Measurements from ENCODE around the gene PPP1R1B.

Gene PPP1R1B

DNA sequence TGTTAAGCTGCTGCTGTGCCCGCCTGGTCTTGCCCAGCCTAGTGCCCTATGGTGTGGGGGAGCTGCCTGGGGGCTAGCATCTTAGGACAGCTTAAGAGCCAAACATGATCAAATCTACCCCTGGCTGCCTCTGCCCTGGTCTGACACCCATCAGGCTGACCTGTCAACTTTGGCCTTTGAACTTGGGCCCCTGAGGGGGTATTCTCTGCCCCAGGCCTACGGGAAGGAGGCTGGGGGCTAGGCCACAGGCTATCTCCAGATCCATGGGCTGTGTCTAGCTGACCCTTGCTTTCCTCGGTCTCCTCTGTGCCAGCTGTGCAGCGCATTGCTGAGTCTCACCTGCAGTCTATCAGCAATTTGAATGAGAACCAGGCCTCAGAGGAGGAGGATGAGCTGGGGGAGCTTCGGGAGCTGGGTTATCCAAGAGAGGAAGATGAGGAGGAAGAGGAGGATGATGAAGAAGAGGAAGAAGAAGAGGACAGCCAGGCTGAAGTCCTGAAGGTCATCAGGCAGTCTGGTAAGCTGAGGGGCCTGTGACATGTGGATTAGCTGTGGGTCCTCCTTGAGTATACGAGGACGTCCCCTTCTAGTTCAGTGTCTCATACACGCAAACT lies 6.9 kb downstream of the PPP1R1B start:
- no peak for DNase-seq (ENCODE audit: low read depth in 2 of 2)

DNA sequence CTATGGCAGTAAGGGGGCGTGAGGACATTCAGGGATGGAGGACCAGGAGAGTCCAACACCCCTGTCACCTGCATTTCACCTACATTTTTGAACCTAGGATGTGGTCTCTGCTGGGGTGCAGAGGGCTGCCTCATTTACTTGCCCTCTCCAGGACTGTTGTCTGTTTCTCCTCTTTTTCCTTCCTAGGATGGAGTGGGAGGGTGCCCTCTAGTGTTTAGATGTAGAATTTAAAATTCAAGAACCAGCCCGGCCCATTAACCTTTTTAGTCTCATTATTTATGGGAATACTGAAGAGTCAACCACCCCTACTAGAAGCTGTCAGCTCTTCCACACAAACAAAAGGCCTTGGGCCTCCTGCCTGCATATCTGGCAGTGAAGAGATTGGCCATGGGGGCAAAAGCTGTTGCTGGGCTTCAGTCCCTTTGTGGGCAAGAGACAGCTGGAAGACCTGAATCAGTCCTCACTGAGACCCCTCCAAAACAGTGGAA lies 7.7 kb downstream of the PPP1R1B start:
- DNase-seq (ENCODE audit: low read depth in 2 of 2), result no peak

DNA sequence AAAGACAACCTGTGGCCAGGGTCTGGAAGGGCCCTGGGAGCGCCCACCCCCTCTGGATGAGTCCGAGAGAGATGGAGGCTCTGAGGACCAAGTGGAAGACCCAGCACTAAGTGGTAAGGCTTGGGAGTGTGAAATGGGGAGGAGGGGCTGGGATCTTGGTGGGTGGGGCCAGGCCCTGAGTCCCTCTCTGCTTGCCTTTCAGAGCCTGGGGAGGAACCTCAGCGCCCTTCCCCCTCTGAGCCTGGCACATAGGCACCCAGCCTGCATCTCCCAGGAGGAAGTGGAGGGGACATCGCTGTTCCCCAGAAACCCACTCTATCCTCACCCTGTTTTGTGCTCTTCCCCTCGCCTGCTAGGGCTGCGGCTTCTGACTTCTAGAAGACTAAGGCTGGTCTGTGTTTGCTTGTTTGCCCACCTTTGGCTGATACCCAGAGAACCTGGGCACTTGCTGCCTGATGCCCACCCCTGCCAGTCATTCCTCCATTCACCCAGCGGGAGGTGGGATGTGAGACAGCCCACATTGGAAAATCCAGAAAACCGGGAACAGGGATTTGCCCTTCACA lies 8.9 kb downstream of the PPP1R1B start:
- no peak for DNase-seq (ENCODE audit: low read depth in 2 of 2)

DNA sequence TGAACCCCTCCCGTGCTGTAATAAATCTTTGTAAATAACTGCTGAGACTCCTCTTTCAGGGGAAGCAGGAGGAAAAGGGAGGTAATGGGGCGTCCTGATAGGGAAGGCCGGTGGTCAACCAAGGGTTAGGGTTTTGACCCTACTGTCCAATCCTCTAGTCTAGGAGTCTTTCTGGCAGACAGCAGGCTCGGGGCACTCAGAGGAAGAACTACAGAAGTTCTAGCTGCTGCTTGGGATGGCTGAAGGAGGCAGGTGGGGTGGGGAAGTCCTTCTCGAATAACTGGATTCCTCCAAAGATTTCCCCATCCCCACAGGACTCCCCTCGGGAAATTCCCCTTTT lies 9.8 kb downstream of the PPP1R1B start:
- no peak for DNase-seq (ENCODE audit: low read depth in 2 of 2)

DNA sequence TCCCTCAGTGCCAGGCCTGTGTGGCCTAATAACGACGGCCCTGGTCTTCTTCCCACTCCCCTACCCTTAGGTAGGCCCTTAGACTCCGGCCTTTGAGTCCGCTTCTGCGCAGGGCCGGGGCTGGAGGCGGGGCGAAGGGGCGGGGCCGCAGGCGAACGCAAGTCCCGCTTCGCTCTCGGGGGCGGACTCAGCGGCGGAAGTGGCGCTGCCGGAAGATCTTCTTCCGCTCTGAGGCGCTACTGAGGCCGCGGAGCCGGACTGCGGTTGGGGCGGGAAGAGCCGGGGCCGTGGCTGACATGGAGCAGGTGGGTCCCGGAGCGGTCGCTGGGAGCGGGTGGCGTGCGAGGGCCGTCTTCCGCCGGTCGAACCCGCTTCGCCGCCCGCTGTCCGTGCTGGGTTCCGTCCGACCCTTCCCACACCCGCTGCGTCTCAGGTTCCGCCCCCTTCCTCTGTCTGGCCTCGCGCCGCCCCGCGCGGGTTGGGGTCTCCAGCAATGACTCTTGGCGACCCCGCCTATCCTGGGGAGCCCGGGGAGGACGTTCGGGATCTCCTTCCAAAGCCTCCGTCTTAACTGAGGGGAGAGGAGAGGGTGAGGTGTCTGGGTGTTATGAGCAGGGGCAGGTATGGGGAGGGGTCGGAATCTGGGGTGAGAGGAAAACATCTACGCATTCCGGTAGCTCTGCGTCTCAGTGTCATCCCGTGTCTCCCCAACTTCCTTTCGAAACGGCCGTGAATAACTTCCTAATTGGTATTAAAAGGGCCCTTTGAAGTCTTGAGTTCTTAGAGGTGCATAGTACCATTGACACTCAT lies 10.4 kb downstream of the PPP1R1B start, which contains the start of gene STARD3:
Gene STARD3, plus strand, starts transcription at position 218 of the 810 bp plus-strand sequence. CDS start 16,388 bp downstream, outside the sequence.
- DNase-seq (ENCODE audit: low read depth in 2 of 2), result peak; percentile 89

DNA sequence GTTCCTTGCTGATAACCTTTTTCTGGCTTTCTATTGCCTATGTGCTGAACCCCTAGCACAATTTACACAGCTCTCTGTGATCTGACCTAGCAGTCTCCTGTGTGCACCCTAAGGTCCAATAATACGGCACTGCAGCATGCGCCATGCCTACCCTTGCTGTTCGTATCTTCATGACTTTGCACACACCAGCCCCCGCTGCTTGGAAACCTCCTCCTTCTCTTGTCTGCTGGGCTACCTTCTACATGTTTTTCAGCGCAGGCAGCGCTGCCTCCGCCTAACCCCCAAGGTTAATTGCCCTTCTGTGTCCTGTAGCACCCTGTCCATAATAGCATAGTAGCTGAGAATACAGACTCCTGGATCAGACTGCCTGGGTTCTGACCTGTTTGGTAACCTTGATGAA lies 11.6 kb downstream of the PPP1R1B start:
- no peak for DNase-seq (ENCODE audit: low read depth in 2 of 2)

DNA sequence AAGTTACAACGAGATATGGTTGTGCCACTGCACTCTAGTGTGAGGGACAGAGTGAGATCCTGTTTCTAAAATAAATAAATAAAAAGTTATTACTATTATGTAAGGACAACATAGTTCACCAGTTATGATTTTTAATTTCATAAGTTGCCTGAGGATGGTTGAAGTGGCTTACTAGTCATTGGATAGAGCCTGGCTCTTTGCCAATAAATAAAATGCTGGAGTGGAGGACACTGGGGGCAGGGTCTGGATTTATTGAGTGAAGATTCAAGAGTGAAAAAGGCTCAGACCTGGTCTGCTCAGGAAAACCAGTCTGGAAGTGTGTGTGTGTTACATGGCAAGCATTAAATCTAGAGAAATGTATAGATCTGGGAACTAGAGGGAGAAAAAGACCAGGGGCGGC lies 12.3 kb downstream of the PPP1R1B start:
- DNase-seq (ENCODE audit: low read depth in 2 of 2), result no peak

DNA sequence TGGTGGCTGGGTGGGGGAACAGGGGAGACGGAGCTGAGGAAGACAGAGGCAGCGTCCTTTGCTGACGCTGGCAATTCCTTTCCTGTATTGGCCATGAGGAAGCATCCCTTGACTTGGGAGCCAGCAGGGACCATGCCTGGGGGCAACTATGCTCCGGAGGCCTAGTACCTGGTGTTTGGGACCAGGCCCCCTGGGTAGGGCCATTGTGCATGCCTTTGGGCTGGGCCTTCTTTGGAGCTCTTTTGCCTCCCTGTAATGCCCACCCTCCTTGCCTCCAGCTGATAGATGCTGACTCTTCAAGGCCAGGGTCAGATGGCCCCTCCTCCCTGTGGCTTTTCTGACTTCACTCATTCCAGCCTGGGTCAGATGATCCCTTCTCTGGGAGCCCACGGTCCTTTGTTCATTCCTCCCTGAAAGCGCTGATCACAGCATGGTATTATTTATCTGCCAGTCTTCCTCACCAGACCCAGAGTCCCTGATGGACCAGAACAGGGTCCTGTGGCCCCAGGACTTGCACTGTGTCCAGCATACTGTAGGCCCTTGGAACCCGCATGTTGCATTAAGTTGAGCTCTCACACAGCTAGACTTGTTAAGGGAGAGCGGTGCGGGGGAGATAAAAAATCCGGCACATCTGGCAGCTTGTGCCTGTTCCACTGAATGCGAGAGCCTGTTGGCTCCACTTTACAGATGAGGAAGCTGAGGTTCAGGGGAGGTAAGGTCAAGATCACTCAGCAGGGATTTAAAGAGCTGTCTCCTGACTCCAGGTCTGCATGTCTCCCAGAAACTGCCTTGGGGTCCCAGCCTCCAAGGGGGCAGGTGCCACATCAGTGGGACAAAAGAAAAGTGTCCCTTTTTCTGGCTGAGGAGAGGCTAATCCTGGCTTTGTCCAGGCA lies 13.1 kb downstream of the PPP1R1B start:
- DNase-seq (ENCODE audit: low read depth in 2 of 2), result no peak

DNA sequence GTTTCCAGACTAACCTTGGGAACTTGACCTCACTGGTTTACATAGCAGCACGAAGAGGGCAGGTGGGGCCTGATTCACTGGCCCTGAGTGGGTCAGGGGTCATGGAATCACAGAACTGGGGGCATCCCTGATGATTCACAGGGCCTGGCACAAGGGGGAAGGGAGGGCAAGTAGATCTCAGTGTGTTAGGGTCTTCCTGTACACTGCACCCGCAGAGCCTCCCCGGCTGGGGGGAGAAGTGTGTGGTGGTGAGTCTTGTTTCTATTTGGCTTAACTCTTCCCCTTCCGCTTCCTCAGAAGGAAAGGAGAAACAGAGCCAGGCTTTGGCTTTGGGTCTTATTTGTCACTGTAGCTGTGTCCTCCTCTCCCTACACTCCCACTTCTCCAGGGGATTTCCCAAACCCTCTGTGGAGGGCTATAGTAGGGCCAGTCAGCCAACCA lies 13.9 kb downstream of the PPP1R1B start:
- DNase-seq (ENCODE audit: low read depth in 2 of 2), result no peak

DNA sequence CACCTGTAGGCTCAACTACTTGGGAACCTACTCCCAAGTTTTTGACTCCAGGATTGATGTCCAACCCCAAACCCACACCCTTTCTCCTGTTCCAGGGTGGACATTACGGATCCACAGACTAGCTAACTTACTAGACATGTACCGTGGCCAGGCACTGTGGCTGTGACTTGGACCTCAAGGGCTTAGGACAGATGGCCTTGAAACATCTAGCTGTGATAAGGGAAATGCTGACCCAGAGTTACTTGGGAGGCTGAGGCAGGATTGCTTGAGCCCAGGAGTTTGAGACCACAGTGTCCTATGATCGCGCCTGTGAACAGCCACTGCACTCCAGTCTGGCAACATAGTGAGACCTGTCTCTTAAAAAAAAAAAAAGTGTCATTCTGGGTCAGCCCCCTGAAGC lies 14.3 kb downstream of the PPP1R1B start:
- no peak for DNase-seq (ENCODE audit: low read depth in 2 of 2)

DNA sequence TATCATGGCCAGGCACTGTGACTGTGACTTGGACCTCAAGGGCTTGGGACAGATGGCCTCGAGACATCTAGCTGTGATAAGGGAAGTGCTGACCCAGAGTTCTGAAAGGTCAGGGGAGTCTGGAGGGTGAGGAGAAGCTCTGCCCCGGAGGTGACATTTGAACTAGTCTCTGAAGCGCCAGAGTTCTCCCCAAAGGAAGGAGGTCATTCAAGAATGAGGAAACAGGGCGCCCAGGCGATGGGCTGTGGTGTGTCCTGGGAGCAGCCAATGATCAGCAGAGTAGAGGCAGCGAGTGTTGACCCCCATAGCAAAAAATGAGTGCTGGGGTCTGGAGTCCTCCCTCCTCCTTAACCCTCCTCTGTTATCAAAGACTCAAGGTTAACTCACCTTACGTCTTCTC lies 15.1 kb downstream of the PPP1R1B start:
- DNase-seq (ENCODE audit: low read depth in 2 of 2), result no peak

DNA sequence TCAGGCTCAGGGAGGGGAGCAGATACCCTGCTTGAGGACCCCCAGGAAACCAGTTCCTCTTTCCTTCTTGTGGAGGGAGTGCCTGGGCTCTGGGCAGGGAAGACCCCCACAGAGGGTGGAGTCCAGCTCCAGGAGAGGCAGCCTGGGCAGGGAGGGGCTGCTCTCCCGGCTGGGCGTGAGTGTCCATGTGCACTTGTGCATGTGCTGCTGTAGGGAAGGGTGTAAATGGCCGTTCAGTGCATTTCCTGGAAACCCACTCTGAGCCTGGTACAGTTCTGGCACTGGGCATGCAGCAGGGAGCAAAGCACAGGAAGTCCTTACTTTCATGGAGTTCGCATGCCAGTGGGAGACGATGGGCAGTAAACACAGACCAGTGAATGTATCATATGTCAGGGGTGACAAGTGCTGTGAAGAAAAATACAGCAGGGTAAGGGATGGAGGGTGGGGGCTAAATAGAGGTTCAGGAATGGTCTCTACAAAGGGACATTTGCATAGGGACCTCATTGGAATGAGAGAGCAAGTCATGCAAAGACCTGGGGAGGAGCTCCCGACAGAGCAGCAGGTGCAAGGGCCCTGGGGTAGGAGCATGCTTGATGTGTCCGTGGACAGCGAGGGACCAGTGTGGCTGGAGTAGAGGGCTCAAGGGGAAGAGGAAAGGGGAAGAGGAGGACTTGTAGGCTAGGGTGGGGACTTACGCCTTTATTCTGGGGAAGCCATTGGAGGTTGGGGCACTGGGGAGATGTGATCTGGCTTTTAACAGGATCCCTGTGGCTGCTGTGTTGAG lies 15.7 kb downstream of the PPP1R1B start:
- DNase-seq (ENCODE audit: low read depth in 2 of 2), result no peak

DNA sequence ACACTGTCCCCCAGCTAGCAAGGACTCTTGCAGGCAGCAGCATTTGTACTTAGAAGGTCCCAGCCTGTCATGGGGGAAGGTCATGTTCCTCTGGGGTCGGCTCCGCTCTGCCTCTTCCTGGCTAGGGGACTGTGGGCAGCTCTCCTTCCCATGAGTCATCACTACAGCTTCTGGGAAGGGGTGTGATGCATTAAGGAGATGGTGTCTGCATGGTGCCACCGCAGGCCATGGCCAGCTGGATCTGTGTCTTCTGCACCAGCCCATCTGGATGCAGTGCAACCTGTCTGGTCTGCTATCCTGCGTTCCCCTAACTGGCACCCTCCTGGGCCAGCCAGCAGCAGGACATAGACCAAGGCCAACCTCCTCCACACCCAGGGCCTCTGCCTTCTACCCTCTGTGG lies 16.5 kb downstream of the PPP1R1B start:
- DNase-seq (ENCODE audit: low read depth in 2 of 2), result no peak

DNA sequence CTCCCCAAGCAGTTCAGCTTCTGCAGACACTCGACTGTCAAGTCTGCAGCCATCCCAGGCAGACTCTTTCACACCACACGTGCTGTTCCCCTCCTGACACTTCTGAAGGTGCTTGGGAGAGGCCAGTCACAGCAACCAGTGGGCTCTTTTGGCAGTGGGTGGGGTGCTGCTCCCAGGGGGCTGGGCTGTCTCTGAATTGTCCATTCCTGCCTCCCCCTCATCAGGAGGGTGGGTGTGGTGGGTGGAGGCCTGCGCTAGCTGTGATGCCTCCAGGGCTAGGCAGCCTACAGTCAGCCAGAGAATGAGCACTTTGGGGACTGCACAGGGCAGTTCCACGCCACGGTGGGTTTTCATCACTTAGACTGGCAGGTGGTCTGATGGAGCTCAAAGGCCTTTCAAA lies 20.5 kb downstream of the PPP1R1B start:
- no peak for DNase-seq (ENCODE audit: low read depth in 2 of 2)

DNA sequence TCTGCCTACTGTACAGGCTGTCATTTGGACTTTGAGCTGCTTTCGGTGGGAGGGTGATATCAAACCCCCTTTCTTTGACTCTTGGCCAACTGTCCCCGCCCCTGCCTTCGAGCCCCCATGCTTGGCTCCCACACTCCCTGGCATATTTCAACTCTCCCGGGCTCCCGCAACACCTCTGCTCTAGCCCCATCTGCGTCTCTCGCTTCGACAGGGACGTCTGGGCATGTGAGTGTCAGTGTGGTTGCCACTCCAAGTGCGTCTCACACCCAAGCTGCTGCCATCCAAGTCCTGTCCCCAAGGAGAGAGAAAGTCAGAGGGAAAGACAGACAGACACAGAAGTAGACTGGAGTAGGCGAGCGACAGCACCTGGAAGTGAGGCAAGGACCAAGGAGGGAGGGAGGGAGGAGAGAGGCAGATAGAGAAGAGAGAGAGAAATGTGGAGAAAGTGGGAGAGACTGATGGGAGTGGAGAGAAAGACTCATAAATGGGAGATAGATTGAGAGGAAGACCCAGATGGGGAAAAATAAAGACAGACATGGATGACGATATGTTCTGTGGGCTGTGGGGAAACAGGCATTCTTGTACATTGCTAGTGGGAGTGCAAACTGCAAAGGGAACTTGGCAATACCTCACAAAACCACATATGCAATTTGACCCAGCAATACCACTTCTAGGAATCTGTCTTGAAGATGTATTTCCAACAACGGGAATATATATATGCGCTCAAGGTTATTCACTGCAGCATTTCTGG lies 22.0 kb downstream of the PPP1R1B start:
- no peak for DNase-seq (ENCODE audit: low read depth in 2 of 2)

DNA sequence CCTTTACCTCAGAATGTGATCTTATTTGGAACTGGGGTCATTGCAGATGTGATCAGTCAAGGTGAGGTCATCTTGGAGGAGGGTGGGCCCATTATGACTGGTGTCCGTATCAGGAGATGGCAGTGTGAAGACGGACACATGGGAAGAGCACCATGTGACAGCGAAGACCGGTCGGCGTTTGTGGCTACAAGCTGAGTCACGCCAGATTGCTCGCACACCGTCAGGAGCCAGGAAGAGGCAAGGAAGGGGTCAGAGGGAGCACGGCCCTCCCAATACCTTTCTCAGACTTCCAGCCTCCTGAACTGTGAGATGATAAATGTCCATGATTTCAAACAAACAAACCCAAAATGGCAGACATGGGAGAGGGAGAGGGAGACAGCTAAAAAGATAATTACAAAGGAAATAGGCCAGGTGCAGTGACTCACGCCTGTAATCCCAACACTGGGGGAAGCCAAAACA lies 23.4 kb downstream of the PPP1R1B start:
- DNase-seq (ENCODE audit: low read depth in 2 of 2), result no peak

DNA sequence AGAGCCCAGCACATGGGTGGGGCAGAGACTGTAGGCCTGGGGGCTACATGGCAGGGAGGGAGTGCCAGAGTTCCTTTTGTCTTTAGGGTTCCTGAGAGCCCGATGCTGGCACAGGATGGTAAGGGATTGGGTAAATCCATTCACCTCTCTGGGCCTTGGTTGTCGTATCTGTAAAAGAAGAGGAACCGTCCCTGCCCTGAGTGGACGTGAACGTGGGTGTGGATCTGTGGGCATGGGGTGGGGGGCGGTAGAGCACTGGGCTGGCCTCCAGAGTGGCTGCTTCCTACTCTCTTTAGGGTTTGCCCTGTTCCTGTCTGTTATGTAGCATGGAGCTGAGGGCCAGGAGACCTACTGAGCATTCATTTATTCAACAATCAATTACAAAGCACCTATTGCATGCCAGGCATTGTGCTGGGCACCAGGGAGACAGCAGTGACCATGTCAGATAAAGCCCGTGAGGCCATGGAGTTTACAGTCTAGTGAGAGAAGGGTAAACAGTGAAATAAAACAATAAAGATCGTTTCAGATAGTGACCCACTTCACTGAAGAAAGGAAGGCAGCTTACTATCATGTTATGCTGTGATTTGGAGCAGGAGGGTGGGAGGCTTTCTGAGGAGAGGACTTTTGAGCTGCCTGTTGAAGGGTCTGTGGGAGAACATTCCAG lies 25.3 kb downstream of the PPP1R1B start:
- DNase-seq (ENCODE audit: low read depth in 2 of 2), result no peak

DNA sequence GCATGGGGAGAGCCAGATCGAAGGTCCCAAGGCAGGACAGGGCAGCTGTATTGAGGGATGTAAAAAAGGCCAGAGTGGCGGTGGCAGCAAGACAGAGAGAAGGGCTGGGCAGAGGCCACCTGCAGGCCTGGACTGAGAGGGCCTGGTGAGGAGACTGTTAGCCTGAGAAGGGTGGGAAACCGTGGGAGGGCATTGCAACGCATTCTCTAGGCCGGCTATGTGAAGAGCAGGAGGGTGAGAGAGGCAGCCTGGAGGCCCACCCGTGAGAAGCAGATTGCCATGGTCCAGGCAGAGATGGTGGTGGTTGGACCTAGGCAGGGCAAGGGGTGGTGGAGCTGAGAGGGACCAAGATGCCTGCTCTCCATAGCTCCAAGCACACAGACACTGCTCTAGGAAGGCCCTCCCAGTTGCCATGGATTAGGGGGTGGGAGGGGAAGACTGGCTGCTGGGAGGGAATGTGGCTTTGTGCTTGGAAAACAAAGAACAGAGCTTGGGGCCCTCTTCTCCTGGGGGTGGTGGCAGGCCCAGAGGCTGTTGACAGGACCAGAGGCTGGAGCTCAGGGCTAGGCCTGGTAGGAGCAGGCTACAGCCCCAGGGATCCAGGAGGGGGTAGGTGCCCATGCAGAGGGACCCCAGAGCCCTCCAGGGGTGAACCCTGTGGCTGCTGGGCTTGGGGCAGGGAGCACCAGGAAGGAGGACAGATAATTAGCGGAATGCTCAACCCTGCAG lies 26.0 kb downstream of the PPP1R1B start:
- no peak for DNase-seq (ENCODE audit: low read depth in 2 of 2)

DNA sequence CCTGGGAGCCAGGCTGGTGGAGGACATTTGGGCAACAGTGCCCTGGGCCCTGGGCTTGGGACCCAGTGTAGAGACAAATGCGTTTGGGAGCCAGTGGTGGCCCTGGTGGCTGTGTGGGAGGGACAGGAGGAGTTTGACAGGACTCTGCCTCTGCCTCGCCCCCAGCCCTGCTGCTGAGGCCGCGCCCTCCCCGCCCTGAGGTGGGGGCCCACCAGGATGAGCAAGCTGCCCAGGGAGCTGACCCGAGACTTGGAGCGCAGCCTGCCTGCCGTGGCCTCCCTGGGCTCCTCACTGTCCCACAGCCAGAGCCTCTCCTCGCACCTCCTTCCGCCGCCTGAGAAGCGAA lies 26.5 kb downstream of the PPP1R1B start:
- no peak for DNase-seq (ENCODE audit: low read depth in 2 of 2)

Data from activated CD4-positive, alpha-beta T cell treated with anti-CD3 and anti-CD28 coated beads for 24 hours (primary cell).